SH-SY5Y (cell line): Measurements from ENCODE around the gene RRP12.

Experiments
- GATA2 ChIP-seq: IDR thresholded peaks from 2 replicates; pipeline ENCODE4 v1.6.1; 2011; ENCODE audit warnings: mild to moderate bottlenecking, low read depth, low read length
- GATA3 ChIP-seq: IDR thresholded peaks from 2 replicates; pipeline ENCODE4 v1.6.1; 2011; ENCODE audit warnings: low read depth, mild to moderate bottlenecking, low read length, moderate library complexity

GRCh38 chr10:97347317-97347716, 53.8 kb downstream of the RRP12 start:
- TF ChIP-seq GATA2: no peak
- no peak for TF ChIP-seq GATA3
